NCI-H1417 (cell line): ENCODE measurements around the gene TSEN15.

Experiments
- DNase-seq, 3 experiments: peaks; one replicate each; lab custom pipeline; 2025; lab: John Stamatoyannopoulos, UW

TSEN15 gene

DNA sequence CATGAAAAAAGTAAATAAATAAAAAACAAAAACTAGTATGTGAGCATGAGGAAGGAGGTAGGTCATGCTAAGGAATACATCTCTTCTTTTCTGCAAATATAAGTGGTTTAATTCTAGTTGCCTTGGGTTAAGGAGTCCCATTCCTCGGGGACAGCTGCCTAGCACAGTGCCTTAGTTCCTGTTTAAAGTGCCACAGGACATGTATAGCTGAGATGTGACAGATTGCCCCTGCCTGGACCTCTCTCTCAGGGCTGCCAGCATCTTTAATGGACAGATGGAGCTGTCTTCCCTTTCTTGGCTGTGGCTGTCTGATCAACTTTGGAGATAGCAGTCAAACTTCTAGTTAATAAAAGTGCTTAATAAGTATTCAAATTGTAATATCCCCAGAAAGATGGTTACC is 50.0 kb downstream of the TSEN15 start:
- no peak for DNase-seq

DNA sequence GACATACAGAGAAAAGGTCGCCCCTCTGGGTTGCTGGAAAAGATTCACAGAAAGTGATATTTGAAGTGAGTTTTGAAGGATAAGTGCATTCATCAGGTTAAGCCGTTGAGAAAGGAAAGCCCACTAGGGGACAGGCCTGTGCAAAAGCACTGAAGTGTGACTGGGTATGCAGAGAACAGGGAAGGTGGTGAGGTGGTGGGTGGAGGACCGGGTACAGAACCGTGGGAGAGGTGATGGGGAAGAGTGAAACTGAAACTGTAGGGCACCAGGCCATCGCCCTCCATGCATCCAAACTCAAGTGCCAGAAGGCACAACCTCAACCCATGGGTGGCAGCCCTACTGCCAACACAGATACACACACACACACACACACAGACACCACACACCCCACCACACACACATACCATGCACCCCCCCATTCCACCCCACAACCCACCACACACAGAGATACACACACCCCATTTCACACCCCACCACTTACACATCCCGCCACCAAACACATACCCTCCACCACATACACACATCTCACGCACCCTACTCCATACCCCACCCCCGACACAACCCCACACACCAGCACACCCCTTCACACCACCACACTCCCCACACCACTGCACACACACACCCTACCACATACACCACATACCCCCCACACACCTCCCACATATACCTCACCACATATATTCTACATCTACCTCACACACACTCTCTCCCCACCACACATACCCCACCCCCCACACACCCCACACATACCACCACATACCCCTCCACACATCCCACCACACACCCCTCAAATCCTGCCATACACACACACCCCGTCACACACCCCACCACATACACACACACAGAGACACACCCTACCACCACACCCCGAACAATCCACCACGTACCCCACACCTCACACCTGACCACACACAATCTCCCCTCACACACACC is 59.0 kb downstream of the TSEN15 start:
- DNase-seq: no peak

DNA sequence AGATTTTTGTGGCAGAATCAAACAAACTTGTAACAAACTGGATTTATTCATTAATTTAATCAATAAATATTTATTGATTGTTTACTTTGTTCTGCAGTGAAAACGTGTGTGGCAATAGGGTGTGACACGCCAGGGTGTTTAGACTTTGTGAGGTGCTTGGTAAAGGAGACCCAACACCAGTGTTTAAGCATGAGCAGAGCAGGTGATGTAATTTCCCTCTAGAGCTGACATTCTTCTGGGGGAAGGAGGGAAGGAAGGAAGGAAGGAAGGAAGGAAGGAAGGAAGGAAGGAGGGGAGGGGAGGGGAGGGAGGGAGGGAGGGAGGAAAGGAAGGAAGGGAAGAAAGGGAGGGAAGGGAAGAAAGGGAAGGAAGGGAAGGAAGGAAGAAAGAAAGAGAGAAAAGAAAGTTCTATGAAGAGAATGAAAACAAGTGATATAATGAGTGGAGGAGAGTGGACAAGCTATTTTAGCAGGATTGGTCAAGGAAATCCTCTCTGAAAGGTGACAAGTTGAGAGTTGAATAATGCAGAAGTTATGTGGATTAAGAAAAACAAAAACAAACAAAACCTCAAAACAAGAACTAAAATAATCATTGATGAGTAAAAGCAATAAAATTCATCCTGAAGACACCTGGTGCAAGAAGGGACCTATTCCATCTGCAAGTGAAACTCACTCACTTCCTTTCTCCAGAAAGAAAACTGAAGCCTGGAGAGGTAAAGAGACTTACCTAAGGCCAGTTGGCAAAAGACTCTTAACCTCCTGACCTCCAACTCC is 60.8 kb downstream of the TSEN15 start:
- peak in 1 of 3 experiments; percentile 9 for DNase-seq

DNA sequence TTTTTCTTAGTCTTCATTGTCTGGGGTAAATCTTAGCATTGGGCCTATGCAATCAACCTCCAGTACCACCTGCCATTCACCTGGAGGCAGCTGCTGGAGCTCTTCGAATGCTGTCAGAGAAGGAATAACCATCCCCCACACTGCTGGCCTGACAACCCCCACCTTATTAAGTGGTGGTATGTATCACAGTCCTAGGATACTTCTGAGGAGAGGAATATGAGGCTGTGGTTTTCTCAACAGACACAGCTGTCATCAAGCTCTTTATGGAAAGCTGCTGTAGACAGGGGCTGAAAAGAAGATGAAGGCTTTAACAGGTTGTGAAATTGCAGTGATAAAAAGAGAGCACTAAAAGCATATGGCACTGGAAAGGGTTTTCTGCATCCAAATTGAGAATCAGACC is 61.7 kb downstream of the TSEN15 start:
- DNase-seq: peak in 1 of 3 experiments; percentile 16

DNA sequence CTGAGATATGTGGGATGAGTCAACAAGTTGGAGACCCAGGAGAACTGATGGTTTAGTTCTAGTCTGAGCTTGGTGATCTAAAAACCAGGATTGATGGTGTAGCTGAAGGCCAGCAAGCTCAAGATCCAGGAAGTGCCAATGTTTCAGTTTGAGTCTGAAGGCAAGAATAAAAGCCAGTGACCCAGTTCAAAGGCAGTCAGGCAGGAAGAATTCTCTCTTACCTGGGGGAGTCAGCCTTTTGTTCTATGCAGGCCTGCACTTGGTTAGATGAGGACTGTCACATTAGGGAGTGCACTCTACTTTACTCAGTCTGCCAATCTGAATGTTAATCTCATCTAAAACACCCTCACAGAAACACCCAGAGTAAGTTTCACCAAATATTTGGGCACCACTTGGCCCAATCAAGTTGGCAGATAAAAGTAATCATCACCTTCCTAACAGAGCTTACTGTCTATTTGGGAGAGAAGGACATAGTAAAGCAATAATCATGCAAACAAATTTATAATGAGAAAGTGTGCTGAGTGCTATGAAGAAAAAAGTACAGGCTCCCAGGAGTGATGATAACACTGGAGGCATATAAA is 63.4 kb downstream of the TSEN15 start:
- DNase-seq: no peak

GRCh38 chr1:184116287-184116686 is 64.8 kb downstream of the TSEN15 start:
- DNase-seq: peak in 1 of 3 experiments; percentile 10

DNA sequence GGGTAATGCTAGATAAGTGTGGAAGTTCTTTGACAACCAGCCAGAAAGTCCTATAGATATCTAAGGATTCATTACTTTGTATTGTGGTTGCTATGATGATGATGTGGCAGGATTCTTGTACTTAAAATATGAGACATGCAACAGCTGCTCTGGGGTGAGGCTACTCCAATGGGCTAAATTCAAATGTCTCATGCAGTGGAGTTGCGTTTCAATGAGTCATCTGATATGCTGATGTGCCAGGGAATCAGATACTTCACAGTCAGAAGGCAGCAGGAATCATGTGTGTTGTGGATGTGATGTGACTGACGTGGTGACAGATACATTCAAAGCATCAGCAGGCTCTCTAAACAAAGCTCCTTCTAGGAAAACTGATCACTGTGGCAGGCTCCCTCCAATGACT is 66.5 kb downstream of the TSEN15 start:
- DNase-seq: no peak
